Nephron progenitor cell (in vitro differentiated cells): ENCODE results near the gene MISFA.

Experiments used
- DNase-seq: peaks from one replicate; pipeline ENCODE4 v3.0.0; 2021
- H3K27ac Mint-ChIP-seq: 2 replicates; pipeline ENCODE4 v1.8.0; 2021; ENCODE audit warnings: mild to moderate bottlenecking, moderate library complexity, mixed read lengths
- H3K27me3 Mint-ChIP-seq: 2 replicates; pipeline ENCODE4 v1.8.0; 2021; ENCODE audit warnings: mild to moderate bottlenecking, low read depth, mixed read lengths; ENCODE audit not compliant: poor library complexity
- H3K36me3 Mint-ChIP-seq: 2 replicates; pipeline ENCODE4 v1.8.0; 2021; ENCODE audit warnings: low read depth, mixed read lengths
- H3K4me1 Mint-ChIP-seq: 2 replicates; pipeline ENCODE4 v1.8.0; 2021; ENCODE audit warnings: mixed read lengths
- H3K4me3 Mint-ChIP-seq: 2 replicates; pipeline ENCODE4 v1.8.0; 2021; ENCODE audit warnings: mild to moderate bottlenecking, moderate library complexity, mixed read lengths
- H3K9me3 Mint-ChIP-seq: 2 replicates; pipeline ENCODE4 v1.8.0; 2021; ENCODE audit warnings: mild to moderate bottlenecking, moderate library complexity, mixed read lengths
- TF ChIP-seq, protein P1 (sequence below): fragments of 200-600 bp; sonication (generic); IDR thresholded peaks from 2 replicates; pipeline ENCODE4 v1.5.0; 2021; ENCODE audit warnings: antibody characterized with exemption

Gene MISFA

DNA sequence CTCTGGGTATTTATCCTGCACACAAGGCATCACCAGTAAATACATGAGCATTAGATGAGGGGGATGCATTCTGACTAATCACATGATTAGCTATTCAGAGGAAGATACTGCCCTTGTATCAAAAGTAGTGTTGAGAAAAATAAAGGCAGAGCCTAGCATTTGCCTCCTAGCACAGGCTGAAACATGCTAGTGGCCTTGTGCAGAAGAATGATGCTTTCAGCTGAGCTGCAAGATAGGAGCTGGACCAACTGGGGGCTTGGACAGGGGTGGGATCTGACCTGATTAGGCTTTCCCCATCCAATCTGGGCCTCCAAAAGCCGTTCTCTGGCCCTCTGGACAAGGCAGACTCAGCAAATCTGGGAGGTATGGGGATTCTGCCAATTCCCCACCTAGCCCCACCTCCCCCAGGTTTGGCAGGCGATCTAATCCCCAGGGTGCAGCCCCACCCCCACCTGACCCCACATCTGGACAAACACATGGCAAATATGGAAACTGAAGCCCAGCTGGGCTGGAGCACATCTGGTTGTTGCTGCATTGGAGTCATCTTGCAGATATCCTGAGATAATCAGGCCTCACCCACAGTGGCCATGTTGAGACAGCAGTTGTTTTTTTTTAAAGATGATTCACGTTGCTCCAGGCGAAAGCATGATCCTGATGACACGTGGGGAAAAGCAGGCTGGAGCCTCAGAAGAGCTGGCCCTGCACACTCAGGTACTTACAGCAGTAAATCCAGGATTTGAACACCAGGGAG lies 4.4 kb upstream of the MISFA start:
- Mint-ChIP-seq H3K27ac (no peak overlapping the region), H3K36me3 (peaks cover 40% of the 10 kb centered on the region), H3K27me3 (no peaks in the 10 kb centered on the region), H3K9me3 (no peaks in the 10 kb centered on the region), H3K4me1 (peaks cover 5% of the 10 kb centered on the region), H3K4me3 (no peak overlapping the region)
- TF ChIP-seq, protein P1, sequence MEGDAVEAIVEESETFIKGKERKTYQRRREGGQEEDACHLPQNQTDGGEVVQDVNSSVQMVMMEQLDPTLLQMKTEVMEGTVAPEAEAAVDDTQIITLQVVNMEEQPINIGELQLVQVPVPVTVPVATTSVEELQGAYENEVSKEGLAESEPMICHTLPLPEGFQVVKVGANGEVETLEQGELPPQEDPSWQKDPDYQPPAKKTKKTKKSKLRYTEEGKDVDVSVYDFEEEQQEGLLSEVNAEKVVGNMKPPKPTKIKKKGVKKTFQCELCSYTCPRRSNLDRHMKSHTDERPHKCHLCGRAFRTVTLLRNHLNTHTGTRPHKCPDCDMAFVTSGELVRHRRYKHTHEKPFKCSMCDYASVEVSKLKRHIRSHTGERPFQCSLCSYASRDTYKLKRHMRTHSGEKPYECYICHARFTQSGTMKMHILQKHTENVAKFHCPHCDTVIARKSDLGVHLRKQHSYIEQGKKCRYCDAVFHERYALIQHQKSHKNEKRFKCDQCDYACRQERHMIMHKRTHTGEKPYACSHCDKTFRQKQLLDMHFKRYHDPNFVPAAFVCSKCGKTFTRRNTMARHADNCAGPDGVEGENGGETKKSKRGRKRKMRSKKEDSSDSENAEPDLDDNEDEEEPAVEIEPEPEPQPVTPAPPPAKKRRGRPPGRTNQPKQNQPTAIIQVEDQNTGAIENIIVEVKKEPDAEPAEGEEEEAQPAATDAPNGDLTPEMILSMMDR = no peak
- no peak for DNase-seq

GRCh38 chr11:18600915-18601569 lies 1.5 kb downstream of the MISFA start:
- no peak overlapping the region for H3K4me3 Mint-ChIP-seq
- no peaks in the 10 kb centered on the region for H3K4me1 Mint-ChIP-seq
- no peaks in the 10 kb centered on the region for H3K9me3 Mint-ChIP-seq
- H3K27me3 Mint-ChIP-seq = peaks cover 3% of the 10 kb centered on the region
- TF ChIP-seq, protein P1 = no peak
- H3K27ac Mint-ChIP-seq = no peak overlapping the region
- no peak for DNase-seq
- H3K36me3 Mint-ChIP-seq = peaks cover 29% of the 10 kb centered on the region

GRCh38 chr11:18608376-18608775 lies 8.8 kb downstream of the MISFA start:
- H3K27me3 Mint-ChIP-seq = peaks cover 3% of the 10 kb centered on the region
- DNase-seq = no peak
- H3K4me1 Mint-ChIP-seq = no peaks in the 10 kb centered on the region
- TF ChIP-seq, protein P1 = no peak
- H3K4me3 Mint-ChIP-seq = no peak overlapping the region
- H3K27ac Mint-ChIP-seq = no peak overlapping the region
- H3K36me3 Mint-ChIP-seq = peaks cover 26% of the 10 kb centered on the region
- H3K9me3 Mint-ChIP-seq = no peaks in the 10 kb centered on the region

- DNase-seq = no peak
- Mint-ChIP-seq H3K4me3 (no peak overlapping the region), H3K4me1 (no peaks in the 10 kb centered on the region), H3K9me3 (no peaks in the 10 kb centered on the region), H3K36me3 (peaks cover 29% of the 10 kb centered on the region), H3K27me3 (no peaks in the 10 kb centered on the region), H3K27ac (no peak overlapping the region)
- TF ChIP-seq, protein P1 = no peak
Measured at GRCh38 chr11:18611196-18611595, 11.6 kb downstream of the MISFA start.

- Mint-ChIP-seq H3K36me3 (peaks cover 24% of the 10 kb centered on the region), H3K27me3 (no peaks in the 10 kb centered on the region)
- TF ChIP-seq, protein P1 = no peak
Measured at GRCh38 chr11:18612394-18612793, 12.8 kb downstream of the MISFA start.

GRCh38 chr11:18614667-18615066 lies 15.1 kb downstream of the MISFA start:
- no peak for DNase-seq
- Mint-ChIP-seq H3K36me3 (peaks cover 22% of the 10 kb centered on the region), H3K4me3 (no peak overlapping the region), H3K27ac (no peak overlapping the region), H3K27me3 (no peaks in the 10 kb centered on the region), H3K4me1 (no peaks in the 10 kb centered on the region), H3K9me3 (no peaks in the 10 kb centered on the region)
- TF ChIP-seq, protein P1 = no peak

More at GRCh38 chr11:18612394-18612793, 12.8 kb downstream of the MISFA start:
- Mint-ChIP-seq H3K4me1 (no peaks in the 10 kb centered on the region), H3K4me3 (no peak overlapping the region), H3K9me3 (no peaks in the 10 kb centered on the region), H3K27ac (no peak overlapping the region)
- no peak for DNase-seq
